H1 (cell line): ENCODE data around the gene CACNA2D3. TPM values are rescaled to one million over a fixed set of nuclear protein-coding genes. Genes with fewer than 3 reads are reported as not detected.

Experiments
- POLR2AphosphoS5 ChIP-seq: IDR thresholded peaks from 2 replicates; pipeline ENCODE4 v1.6.1; 2011; ENCODE audit warnings: low read depth, low read length
- USF2 ChIP-seq: IDR thresholded peaks from 2 replicates; pipeline ENCODE4 v1.6.1; 2011; ENCODE audit warnings: low read length, improper control_type of control experiment
- polyA plus RNA-seq, 7 experiments: library from polyadenylated mRNA; depleted of rRNA in 3 of 7; stranded (reverse) in 5 of 7; unstranded in 2 of 7; fragments of >200 nt in 5 of 7; fragments of 200-250 nt in 2 of 7; gene quantifications; 1 replicate in 5 of 7; 2 replicates in 1 of 7; 4 replicates in 1 of 7; pipeline versions ENCODE4 v1.2.1 to v1.2.3, GENCODE V29; 2011 to 2013; ENCODE audit warnings: missing spikeins in 2 of 7, mixed read lengths in 2 of 7
- total RNA-seq: library from RNA; stranded (reverse); fragmentation: NEBNext Ultra II Directional; extraction: Animal tissue kit (Norgen Biotek cat#: 25700); gene quantifications from 2 replicates; pipeline ENCODE4 v1.2.1, GENCODE V29; 2021

The CACNA2D3 gene
- total and polyA plus RNA-seq, 2 of the 8 experiments (the other 6 are each of a cell fraction or from before 2014, with no cell fraction given): 1.5 to 1.8 TPM

GRCh38 chr3:54892168-54892567 lies 769.8 kb downstream of the CACNA2D3 start (continued):
- no peak for TF ChIP-seq USF2
- TF ChIP-seq POLR2AphosphoS5: no peak
